ENCODE results near the gene CEP89. TPM values are rescaled to one million over a fixed set of nuclear protein-coding genes. Genes with fewer than 3 reads are reported as not detected.

CEP89 gene
- total RNA-seq, 1 experiment from 2014 or later, result 39.9 TPM

DNA sequence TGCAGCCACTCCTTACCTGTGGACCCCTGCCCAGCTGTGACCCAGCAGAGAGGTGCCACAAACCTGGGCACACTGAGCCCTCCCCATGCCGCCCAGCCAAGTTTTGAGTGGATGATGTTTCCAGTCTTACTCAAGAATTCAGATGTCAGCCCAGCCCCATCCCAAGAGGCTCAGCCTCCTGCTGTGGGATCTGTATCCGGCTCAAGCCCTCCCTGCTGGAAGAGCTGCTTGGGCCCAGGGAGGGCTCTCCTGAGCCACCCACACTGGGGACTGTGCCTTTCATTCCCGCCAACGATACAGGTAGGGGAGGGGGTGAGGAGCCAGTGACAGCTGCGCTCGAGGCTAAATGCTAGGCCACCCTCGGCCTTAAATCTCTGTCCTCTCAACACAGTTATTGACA is 96.3 kb downstream of the CEP89 start:
- ChIA-PET CTCF (no interaction called here), POLR2A (no interaction called here)
- no peak overlapping the region for H3K27ac ChIP-seq (ENCODE audit: low read length)
- H3K4me1 ChIP-seq (ENCODE audit: control insufficient read depth, insufficient read depth, low read length), result 0 out of 2 replicates have a peak, but pooled peaks cover 2% of the 10 kb centered on the region
- intact Hi-C loops (cut with micrococcal nuclease; ENCODE audit: unreplicated experiment) (no loop called here), in situ Hi-C loops (cut with HindIII; ENCODE audit: low pct_unique_long_range_greater_than_20kb, low sequenced_read_pairs) (no loop called here)
- TF ChIP-seq TCF7L2 (IDR thresholded peaks at IDR 0.05; ENCODE audit: low read depth, low read length), result no peak
- no peak for TF ChIP-seq POLR2AphosphoS5 (IDR thresholded peaks at IDR 0.05; ENCODE audit: low read depth, low read length)
- no peak for TF ChIP-seq SIN3A (IDR thresholded peaks at IDR 0.05; ENCODE audit: borderline replicate concordance, insufficient read depth, low read depth, low read length)
- TF ChIP-seq, protein P1, sequence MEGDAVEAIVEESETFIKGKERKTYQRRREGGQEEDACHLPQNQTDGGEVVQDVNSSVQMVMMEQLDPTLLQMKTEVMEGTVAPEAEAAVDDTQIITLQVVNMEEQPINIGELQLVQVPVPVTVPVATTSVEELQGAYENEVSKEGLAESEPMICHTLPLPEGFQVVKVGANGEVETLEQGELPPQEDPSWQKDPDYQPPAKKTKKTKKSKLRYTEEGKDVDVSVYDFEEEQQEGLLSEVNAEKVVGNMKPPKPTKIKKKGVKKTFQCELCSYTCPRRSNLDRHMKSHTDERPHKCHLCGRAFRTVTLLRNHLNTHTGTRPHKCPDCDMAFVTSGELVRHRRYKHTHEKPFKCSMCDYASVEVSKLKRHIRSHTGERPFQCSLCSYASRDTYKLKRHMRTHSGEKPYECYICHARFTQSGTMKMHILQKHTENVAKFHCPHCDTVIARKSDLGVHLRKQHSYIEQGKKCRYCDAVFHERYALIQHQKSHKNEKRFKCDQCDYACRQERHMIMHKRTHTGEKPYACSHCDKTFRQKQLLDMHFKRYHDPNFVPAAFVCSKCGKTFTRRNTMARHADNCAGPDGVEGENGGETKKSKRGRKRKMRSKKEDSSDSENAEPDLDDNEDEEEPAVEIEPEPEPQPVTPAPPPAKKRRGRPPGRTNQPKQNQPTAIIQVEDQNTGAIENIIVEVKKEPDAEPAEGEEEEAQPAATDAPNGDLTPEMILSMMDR (IDR thresholded peaks at IDR 0.05), result no peak
- no peak for TF ChIP-seq REST (IDR thresholded peaks at IDR 0.05; ENCODE audit: insufficient read depth in 1 of 2, low read depth in 2 of 2, low read length in 1 of 2)
- BruUV-seq (replicated peaks), result no TSS peak
- H3K27me3 ChIP-seq (ENCODE audit: control insufficient read depth, insufficient read depth, low read length), result no peaks in the 10 kb centered on the region
- ATAC-seq (no peak), DNase-seq (ENCODE audit: low read depth, low spot score) (no peak)
- no peaks in the 10 kb centered on the region for H3K9me3 ChIP-seq (ENCODE audit: control insufficient read depth, insufficient read depth, low read depth, low read length)
- no peaks in the 10 kb centered on the region for H3K36me3 ChIP-seq (ENCODE audit: control insufficient read depth, insufficient read depth, low read length)
- no peak overlapping the region for H3K4me3 ChIP-seq (ENCODE audit: low read depth in 2 of 2, low read length in 2 of 2)

DNA sequence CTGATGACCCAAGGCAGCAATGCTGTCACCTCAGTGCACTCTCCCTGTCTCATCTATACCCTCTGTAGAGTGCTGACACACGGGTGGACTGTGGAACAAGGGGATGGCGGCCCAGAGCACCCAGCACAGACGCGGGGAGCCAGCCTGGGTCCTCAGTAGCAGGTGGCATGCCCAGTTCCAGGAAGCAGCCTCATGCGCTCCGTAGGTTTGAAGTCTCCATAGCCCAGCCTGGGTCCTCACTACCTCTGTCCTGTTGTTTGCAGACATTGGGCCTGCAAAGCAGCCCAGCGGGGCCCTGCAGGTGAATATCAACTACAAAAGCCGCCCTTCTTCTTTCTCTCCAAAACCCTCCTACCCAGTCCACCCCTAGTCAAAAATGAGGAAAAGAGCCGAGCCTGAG is 97.2 kb downstream of the CEP89 start:
- H3K36me3 ChIP-seq (ENCODE audit: control insufficient read depth, insufficient read depth, low read length), result no peaks in the 10 kb centered on the region
- H3K4me3 ChIP-seq (ENCODE audit: low read depth in 2 of 2, low read length in 2 of 2), result no peak overlapping the region
- no peaks in the 10 kb centered on the region for H3K9me3 ChIP-seq (ENCODE audit: control insufficient read depth, insufficient read depth, low read depth, low read length)
- H3K4me1 ChIP-seq (ENCODE audit: control insufficient read depth, insufficient read depth, low read length), result 0 out of 2 replicates have a peak, but pooled peaks cover 2% of the 10 kb centered on the region
- TF ChIP-seq POLR2AphosphoS5 (IDR thresholded peaks at IDR 0.05; ENCODE audit: low read depth, low read length) (no peak), TCF7L2 (IDR thresholded peaks at IDR 0.05; ENCODE audit: low read depth, low read length) (no peak), SIN3A (IDR thresholded peaks at IDR 0.05; ENCODE audit: borderline replicate concordance, insufficient read depth, low read depth, low read length) (no peak), REST (IDR thresholded peaks at IDR 0.05; ENCODE audit: insufficient read depth in 1 of 2, low read depth in 2 of 2, low read length in 1 of 2) (no peak)
- TF ChIP-seq, protein P1 (IDR thresholded peaks at IDR 0.05), result no peak
- POLR2A ChIA-PET, result no interaction called here
- no TSS peak for BruUV-seq (replicated peaks)
- no peak for ATAC-seq
- DNase-seq (ENCODE audit: low read depth, low spot score), result no peak
- in situ Hi-C loops (cut with HindIII; ENCODE audit: low pct_unique_long_range_greater_than_20kb, low sequenced_read_pairs), result no loop called here
- no peaks in the 10 kb centered on the region for H3K27me3 ChIP-seq (ENCODE audit: control insufficient read depth, insufficient read depth, low read length)
- intact Hi-C loops (cut with micrococcal nuclease; ENCODE audit: unreplicated experiment), result no loop called here
- H3K27ac ChIP-seq (ENCODE audit: low read length), result no peak overlapping the region
- CTCF ChIA-PET, result no interaction called here
